ENCODE data around the gene B4GALNT4.

GRCh38 chr11:394034-394857 lies 24.9 kb downstream of the B4GALNT4 start, which contains the start of gene PKP3:
- TF ChIP-seq POLR2A (IDR thresholded peaks at IDR 0.05; ENCODE audit: low read depth, low read length) = no peak
- no peak for TF ChIP-seq POLR2AphosphoS5 (IDR thresholded peaks at IDR 0.05; ENCODE audit: low read depth, low read length)
- no peak for TF ChIP-seq TAF1 (IDR thresholded peaks at IDR 0.05; ENCODE audit: borderline replicate concordance, low read depth, low read length)
